HepG2 (cell line): ENCODE measurements around the gene DCT.

Experiments used
- BRCA1 ChIP-seq: sonication (generic); formaldehyde crosslinking; IDR thresholded peaks from 2 replicates; pipeline ENCODE4 v1.4.0; 2020; ENCODE audit warnings: missing genetic modification reagents
- ELF1 ChIP-seq: sonication (generic); formaldehyde crosslinking; IDR thresholded peaks from 2 replicates; pipeline ENCODE4 v1.4.0; 2020; ENCODE audit warnings: missing genetic modification reagents
- HOXA7 ChIP-seq: sonication (generic); formaldehyde crosslinking; IDR thresholded peaks from 2 replicates; pipeline ENCODE4 v1.8.1; 2022; ENCODE audit warnings: mild to moderate bottlenecking, missing genetic modification reagents, moderate library complexity
- POLR2A ChIP-seq, 2 experiments: IDR thresholded peaks; 2 replicates each; pipeline ENCODE4 v1.6.1; 2011; ENCODE audit warnings: low read depth in 2 of 2, low read length in 2 of 2, mild to moderate bottlenecking in 1 of 2, moderate library complexity in 1 of 2; ENCODE audit not compliant: insufficient read depth in 1 of 2
- RERE ChIP-seq: IDR thresholded peaks from 2 replicates; pipeline ENCODE4 v1.6.1; 2016; ENCODE audit warnings: low read depth, missing genetic modification reagents, missing compliant biosample characterization
- REST ChIP-seq, 2 experiments: IDR thresholded peaks; 2 replicates each; pipeline ENCODE4 v1.6.1; 2011 to 2012; ENCODE audit warnings: low read length in 2 of 2, borderline replicate concordance in 1 of 2, low read depth in 1 of 2, mild to moderate bottlenecking in 1 of 2, moderate library complexity in 1 of 2
- SP2 ChIP-seq: sonication (generic); formaldehyde crosslinking; IDR thresholded peaks from 2 replicates; pipeline ENCODE4 v1.5.1; 2020; ENCODE audit warnings: mild to moderate bottlenecking, missing genetic modification reagents
- TRIM22 ChIP-seq: fragments of 450-650 bp; IDR thresholded peaks from 2 replicates; pipeline ENCODE4 v1.6.1; 2017
- ZBTB3 ChIP-seq: sonication (generic); formaldehyde crosslinking; IDR thresholded peaks from 2 replicates; pipeline ENCODE4 v1.4.0; 2020; ENCODE audit warnings: low read depth, mild to moderate bottlenecking, moderate library complexity, missing genetic modification reagents, borderline replicate concordance
- ZMYM4 ChIP-seq: sonication (generic); formaldehyde crosslinking; IDR thresholded peaks from 2 replicates; pipeline ENCODE4 v1.8.1; 2023; ENCODE audit warnings: mild to moderate bottlenecking, missing genetic modification reagents
- ZNF33A ChIP-seq: sonication (generic); formaldehyde crosslinking; IDR thresholded peaks from 2 replicates; pipeline ENCODE4 v1.5.1; 2020; ENCODE audit warnings: missing genetic modification reagents, mild to moderate bottlenecking, moderate library complexity, borderline replicate concordance
- ZNF704 ChIP-seq: sonication (generic); formaldehyde crosslinking; IDR thresholded peaks from 2 replicates; pipeline ENCODE4 v1.8.1; 2023; ENCODE audit warnings: mild to moderate bottlenecking, inconsistent platforms, moderate library complexity, missing genetic modification reagents, borderline replicate concordance

GRCh38 chr13:94389604-94390351 is 89.7 kb downstream of the DCT start:
- TF ChIP-seq ZBTB3 (CRISPR knock-in tag) (no peak), ELF1 (CRISPR knock-in tag) (no peak), RERE (CRISPR knock-in tag) (no peak), BRCA1 (CRISPR knock-in tag) (no peak), ZNF704 (CRISPR knock-in tag) (no peak), POLR2A (IDR thresholded peaks at IDR 0.05; ENCODE audit: insufficient read depth in 1 of 2, low read depth in 2 of 2, low read length in 2 of 2) (no peak), REST (IDR thresholded peaks at IDR 0.05; ENCODE audit: borderline replicate concordance in 1 of 2, low read depth in 1 of 2, low read length in 2 of 2) (no peak), HOXA7 (no peak), ZMYM4 (CRISPR knock-in tag) (no peak), ZNF33A (CRISPR knock-in tag) (no peak), TRIM22 (no peak), SP2 (CRISPR knock-in tag) (no peak)
